Lower lobe of right lung (tissue), 2 donors: ENCODE measurements around the gene RTN4RL1. TPM values are rescaled to one million over a fixed set of nuclear protein-coding genes. Genes with fewer than 3 reads are reported as not detected.

Source experiments
- ATAC-seq, 2 donors: fragments of 200-7000 bp; cut with Tn5 transposase; one replicate each; pipeline ENCODE4 v1.9.1; 2020 to 2022; ENCODE audit warnings: mild to moderate bottlenecking in 2 of 2, moderate library complexity in 2 of 2
- DNase-seq: peaks from one replicate; pipeline ENCODE4 v3.0.0-alpha.2; 2020
- H3K27ac ChIP-seq: fragments of 200-600 bp; one replicate; pipeline ENCODE4 v1.8.0; 2022
- H3K27me3 ChIP-seq: fragments of 200-600 bp; one replicate; pipeline ENCODE4 v1.8.0; 2022; ENCODE audit warnings: low read depth
- H3K36me3 ChIP-seq: fragments of 200-600 bp; one replicate; pipeline ENCODE4 v1.8.0; 2022; ENCODE audit warnings: mild to moderate bottlenecking
- H3K4me1 ChIP-seq: fragments of 200-600 bp; one replicate; pipeline ENCODE4 v1.8.0; 2022
- H3K4me3 ChIP-seq: fragments of 200-600 bp; one replicate; pipeline ENCODE4 v1.8.0; 2022; ENCODE audit warnings: mild to moderate bottlenecking
- H3K9me3 ChIP-seq: fragments of 200-600 bp; one replicate; pipeline ENCODE4 v1.8.0; 2022
- CTCF ChIP-seq: fragments of 200-600 bp; IDR thresholded peaks from one replicate; pipeline ENCODE4 v1.8.0; 2022; ENCODE audit warnings: antibody characterized with exemption, mild to moderate bottlenecking
- intact Hi-C: fragments of 100-400 bp; cut with DNase I; formaldehyde crosslinking; loops from one replicate; pipeline ENCODE4 v1.11.0; 2022
- total RNA-seq: library from RNA; stranded (reverse); fragmentation: NEBNext Ultra II Directional; extraction: Animal tissue kit (Norgen Biotek cat#: 25700); gene quantifications from one replicate; pipeline ENCODE4 v1.2.1, GENCODE V29; 2021
- donor health status: DM: no; HTN: yes; CAD: no; lungs with severe emphysema.

RTN4RL1 gene
- total RNA-seq, 1 donor from 2014 or later: 5.8 TPM

DNA sequence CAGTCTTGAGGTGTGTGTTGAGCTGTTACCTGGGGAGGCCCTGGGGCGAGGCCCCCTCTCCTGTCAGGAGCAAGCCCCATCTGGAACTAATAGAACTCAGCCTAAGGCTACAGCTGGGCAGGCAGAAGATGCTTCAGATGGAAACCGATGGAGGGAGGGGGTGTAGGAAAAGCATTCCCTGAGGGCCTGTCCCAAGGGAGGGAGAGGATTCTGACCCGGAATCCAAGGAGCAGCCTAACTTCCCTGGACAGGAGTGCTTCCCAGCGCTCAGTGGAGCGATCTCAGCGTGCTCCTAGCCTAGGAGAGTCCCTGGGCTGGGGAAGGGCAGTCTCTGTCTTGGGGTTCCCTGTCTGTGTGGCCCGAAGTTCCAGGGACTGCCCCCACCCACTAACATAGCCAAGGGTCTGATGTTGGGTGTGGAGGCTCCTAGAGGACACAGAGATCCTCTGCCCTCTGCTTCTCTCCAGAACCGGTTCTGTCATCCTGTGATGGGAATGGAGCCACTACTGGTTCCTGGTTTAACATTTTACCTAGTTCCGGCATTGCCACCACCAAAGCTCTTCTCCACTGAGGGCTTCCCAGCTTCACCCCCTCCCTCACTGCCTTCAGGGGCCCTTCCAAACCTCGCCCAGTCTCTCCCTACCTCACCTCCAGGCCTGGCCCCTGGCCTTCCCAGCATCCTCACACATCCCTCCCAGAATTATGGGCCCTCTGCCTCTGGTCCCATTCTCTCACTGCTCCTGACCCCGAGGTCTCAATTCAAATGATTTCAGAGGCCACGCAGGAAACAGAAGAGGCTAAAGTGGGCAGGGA lies 58.7 kb downstream of the RTN4RL1 start:
- intact Hi-C loops: no loop called here
- no peak overlapping the region for H3K4me3 ChIP-seq
- no peaks in the 10 kb centered on the region for H3K9me3 ChIP-seq
- no peaks in the 10 kb centered on the region for H3K4me1 ChIP-seq
- peaks cover 6% of the 10 kb centered on the region for H3K27me3 ChIP-seq
- ATAC-seq (no peak), DNase-seq (no peak)
- no peak overlapping the region for H3K27ac ChIP-seq
- no peak for TF ChIP-seq CTCF
- no peaks in the 10 kb centered on the region for H3K36me3 ChIP-seq

DNA sequence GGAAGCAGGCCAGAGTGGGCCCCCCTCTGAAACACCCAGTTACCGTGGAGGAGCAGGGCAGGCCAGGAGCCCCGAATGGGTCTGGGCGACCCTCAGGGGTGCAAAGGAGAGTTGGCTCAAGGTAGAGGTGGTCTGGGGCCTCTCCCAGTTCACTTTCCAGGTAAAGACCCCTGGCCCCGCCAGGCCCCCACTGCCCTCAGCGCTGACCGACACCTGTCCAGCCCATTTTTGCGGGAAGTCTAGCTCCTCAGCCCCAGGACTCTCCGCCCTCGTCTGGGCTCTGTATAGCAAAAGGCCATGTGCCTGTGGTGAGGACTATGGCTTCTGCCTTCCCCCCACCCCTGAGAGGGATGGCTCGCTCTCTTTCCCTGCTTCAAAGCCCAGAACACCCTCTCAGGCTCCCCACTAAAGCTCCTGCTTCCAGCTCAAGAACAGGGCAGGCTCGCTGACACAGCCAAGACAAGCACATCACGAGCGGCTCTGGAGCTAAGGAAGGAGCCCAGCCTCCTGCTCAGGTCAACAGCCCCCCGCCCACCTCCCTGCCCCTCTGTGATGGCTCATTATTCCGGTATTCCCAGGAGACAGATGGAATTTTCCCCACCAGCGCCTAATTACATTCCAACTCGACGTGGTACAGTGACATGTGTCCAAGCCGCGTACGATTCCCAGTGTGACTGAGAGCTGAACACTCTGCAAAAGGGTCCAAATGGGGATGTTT lies 59.4 kb downstream of the RTN4RL1 start:
- ATAC-seq: no peak
- DNase-seq: no peak
- Histone ChIP-seq H3K27ac (no peak overlapping the region), H3K4me1 (peaks cover 2% of the 10 kb centered on the region), H3K4me3 (no peak overlapping the region), H3K27me3 (peaks cover 6% of the 10 kb centered on the region), H3K9me3 (no peaks in the 10 kb centered on the region), H3K36me3 (no peaks in the 10 kb centered on the region)
- no peak for TF ChIP-seq CTCF
- intact Hi-C loops: no loop called here

GRCh38 chr17:1963250-1963649 lies 61.9 kb downstream of the RTN4RL1 start:
- intact Hi-C loops: no loop called here
- Histone ChIP-seq H3K27me3 (peaks cover 6% of the 10 kb centered on the region), H3K36me3 (no peaks in the 10 kb centered on the region), H3K9me3 (no peaks in the 10 kb centered on the region), H3K4me3 (no peak overlapping the region), H3K4me1 (peaks cover 6% of the 10 kb centered on the region), H3K27ac (no peak overlapping the region)
- no peak for ATAC-seq
- no peak for DNase-seq
- no peak for TF ChIP-seq CTCF

DNA sequence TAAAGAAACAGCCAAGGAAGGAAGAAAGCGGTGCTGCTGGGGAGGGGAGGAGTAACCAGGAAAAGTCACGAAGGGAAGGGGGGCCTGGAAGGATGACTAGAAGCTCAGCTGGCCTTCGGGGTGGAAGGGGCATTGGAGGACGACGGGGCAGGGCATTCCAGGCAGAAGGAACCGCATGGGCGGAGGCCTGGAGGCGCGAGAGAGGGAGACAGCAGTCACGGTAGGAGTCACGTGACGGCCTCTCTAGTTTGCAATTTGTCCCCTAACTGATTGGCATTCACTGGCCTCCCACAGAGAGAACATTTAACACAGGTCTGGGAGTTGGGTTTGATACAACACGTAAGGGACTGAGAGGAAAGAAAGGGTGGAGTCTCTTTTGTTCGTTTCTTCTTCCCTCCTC lies 63.9 kb downstream of the RTN4RL1 start:
- H3K4me3 ChIP-seq: no peak overlapping the region
- H3K4me1 ChIP-seq: peaks cover 6% of the 10 kb centered on the region
- DNase-seq (no peak), ATAC-seq (no peak)
- no peak for TF ChIP-seq CTCF
- peaks cover 6% of the 10 kb centered on the region for H3K27me3 ChIP-seq
- H3K36me3 ChIP-seq: no peaks in the 10 kb centered on the region
- H3K9me3 ChIP-seq: no peaks in the 10 kb centered on the region
- H3K27ac ChIP-seq: no peak overlapping the region
- intact Hi-C loops: no loop called here

DNA sequence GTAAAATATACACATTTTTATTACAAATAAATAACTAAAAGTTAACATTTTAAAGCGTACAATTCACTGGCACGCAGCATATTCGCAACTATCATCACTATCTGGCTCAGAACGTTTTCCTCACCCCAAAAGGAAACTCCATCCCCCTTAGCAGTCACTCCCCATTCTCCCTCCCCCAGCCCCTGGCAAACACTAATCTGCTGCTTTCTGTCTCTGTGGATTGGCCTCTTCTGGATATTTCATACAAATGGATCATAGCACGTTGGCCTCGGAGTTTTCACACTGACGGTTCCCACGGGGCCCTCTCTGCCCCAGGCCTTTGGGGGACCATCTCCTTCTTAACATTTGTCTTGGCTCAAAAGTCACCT lies 64.6 kb downstream of the RTN4RL1 start:
- intact Hi-C loops: no loop called here
- TF ChIP-seq CTCF: no peak
- H3K36me3 ChIP-seq: no peaks in the 10 kb centered on the region
- H3K4me3 ChIP-seq: no peak overlapping the region
- H3K9me3 ChIP-seq: no peaks in the 10 kb centered on the region
- H3K27me3 ChIP-seq: peaks cover 3% of the 10 kb centered on the region
- H3K27ac ChIP-seq: no peak overlapping the region
- ATAC-seq (no peak), DNase-seq (no peak)
- peaks cover 6% of the 10 kb centered on the region for H3K4me1 ChIP-seq
